NCI-H526 treated with DMSO at 0.1 percent for 48 hours (cell line): ENCODE results near the gene DNMT3A.

Experiments used
- DNase-seq: peaks from one replicate; lab custom pipeline; 2025; lab: John Stamatoyannopoulos, UW

DNMT3A gene

GRCh38 chr2:25341753-25342371 lies at the start of gene DNMT3A:
Gene DNMT3A, minus strand, starts transcription at chr2:25341925. Its CDS starts 27,941 bp downstream, at chr2:25313984.
- peak; percentile 38 for DNase-seq

- no peak for DNase-seq
These were observed 47.4 kb upstream of the DNMT3A start for GRCh38 chr2:25389161-25389560.

- no peak for DNase-seq
These were observed 46.8 kb upstream of the DNMT3A start for GRCh38 chr2:25388491-25388890.

- no peak for DNase-seq
These were observed 46.2 kb upstream of the DNMT3A start for GRCh38 chr2:25387876-25388449.

GRCh38 chr2:25386971-25387875 lies 45.5 kb upstream of the DNMT3A start:
- no peak for DNase-seq

- DNase-seq: no peak
These were observed 44.2 kb upstream of the DNMT3A start for GRCh38 chr2:25385910-25386309.

- DNase-seq: no peak
These were observed 42.1 kb upstream of the DNMT3A start for GRCh38 chr2:25383806-25384205.

GRCh38 chr2:25381502-25381901 lies 39.8 kb upstream of the DNMT3A start:
- DNase-seq: no peak

- DNase-seq: no peak
These were observed 39.1 kb upstream of the DNMT3A start for GRCh38 chr2:25380586-25381375.

- DNase-seq: no peak
These were observed 38.3 kb upstream of the DNMT3A start for GRCh38 chr2:25380023-25380422.

- no peak for DNase-seq
These were observed 37.8 kb upstream of the DNMT3A start for GRCh38 chr2:25379535-25379934.

- no peak for DNase-seq
These were observed 37.2 kb upstream of the DNMT3A start for GRCh38 chr2:25378731-25379490.

GRCh38 chr2:25377822-25378421 lies 36.2 kb upstream of the DNMT3A start:
- no peak for DNase-seq

- DNase-seq: peak; percentile 81
These were observed 35.3 kb upstream of the DNMT3A start for GRCh38 chr2:25376750-25377621.

GRCh38 chr2:25375989-25376545 lies 34.3 kb upstream of the DNMT3A start:
- DNase-seq: no peak

- DNase-seq: no peak
These were observed 33.8 kb upstream of the DNMT3A start for GRCh38 chr2:25375371-25375988.

- DNase-seq: no peak
These were observed 33.1 kb upstream of the DNMT3A start for GRCh38 chr2:25374827-25375226.

GRCh38 chr2:25374411-25374810 lies 32.7 kb upstream of the DNMT3A start:
- DNase-seq: no peak

- DNase-seq: no peak
These were observed 31.7 kb upstream of the DNMT3A start for GRCh38 chr2:25373269-25373981.
